K562 (cell line): ENCODE results near the gene UQCRHL. TPM values are rescaled to one million over a fixed set of nuclear protein-coding genes. Genes with fewer than 3 reads are reported as not detected.

Source experiments
- CBFA2T2 ChIP-seq: fragments of 450-650 bp; conservative IDR thresholded peaks from 2 replicates; pipeline ENCODE4 v1.6.1; 2017; ENCODE audit warnings: mild to moderate bottlenecking
- CREB1 ChIP-seq, 2 experiments: sonication (generic) in 1 of 2; formaldehyde crosslinking in 1 of 2; IDR thresholded peaks; 2 replicates each; pipeline versions ENCODE4 v1.6.1 to v1.8.0; 2012 to 2022; ENCODE audit warnings: inconsistent platforms in 1 of 2, mild to moderate bottlenecking in 1 of 2, missing genetic modification reagents in 1 of 2, moderate library complexity in 1 of 2
- ESRRB ChIP-seq: fragments of 250-450 bp; sonication (Bioruptor Pico); IDR thresholded peaks from 2 replicates; pipeline ENCODE4 v1.5.0; 2020; ENCODE audit warnings: mild to moderate bottlenecking, moderate library complexity, borderline replicate concordance
- GATAD2B ChIP-seq: fragments of 450-650 bp; IDR thresholded peaks from 2 replicates; pipeline ENCODE4 v1.6.1; 2017; ENCODE audit warnings: mild to moderate bottlenecking, borderline replicate concordance
- HDAC2 ChIP-seq: fragments of 450-650 bp; IDR thresholded peaks from 2 replicates; pipeline ENCODE4 v1.6.1; 2016; ENCODE audit warnings: mild to moderate bottlenecking
- HDAC6 ChIP-seq: IDR thresholded peaks from 2 replicates; pipeline ENCODE4 v1.6.1; 2012; ENCODE audit warnings: low read depth, mild to moderate bottlenecking, control low read depth, inconsistent platforms, low read length, moderate library complexity
- NFYB ChIP-seq: IDR thresholded peaks from 2 replicates; pipeline ENCODE4 v1.6.1; 2011; ENCODE audit warnings: mild to moderate bottlenecking, moderate library complexity; ENCODE audit not compliant: insufficient read length; ENCODE audit errors: extremely low read depth
- POU5F1 ChIP-seq: fragments of 150-350 bp; IDR thresholded peaks from 2 replicates; pipeline ENCODE4 v1.6.1; 2014; ENCODE audit warnings: borderline replicate concordance, low read length, low read depth, mild to moderate bottlenecking; ENCODE audit not compliant: partially characterized antibody
- RBFOX2 ChIP-seq: fragments of 200-400 bp; formaldehyde crosslinking; IDR thresholded peaks from 2 replicates; pipeline ENCODE4 v1.6.1; 2017; ENCODE audit warnings: low read depth, mild to moderate bottlenecking, low read length, moderate library complexity
- SMC3 ChIP-seq: conservative IDR thresholded peaks from 2 replicates; pipeline ENCODE4 v1.6.1; 2011; ENCODE audit warnings: low read depth, low read length, improper control_type of control experiment; ENCODE audit not compliant: insufficient read depth
- SP1 ChIP-seq: sonication (generic); formaldehyde crosslinking; IDR thresholded peaks from 2 replicates; pipeline ENCODE4 v1.8.1; 2022; ENCODE audit warnings: mild to moderate bottlenecking, missing genetic modification reagents
- TEAD4 ChIP-seq, 2 experiments: sonication (generic) in 1 of 2; formaldehyde crosslinking in 1 of 2; IDR thresholded peaks; 2 replicates each; pipeline versions ENCODE4 v1.6.1 to v1.8.0; 2012 to 2022; ENCODE audit warnings: borderline replicate concordance in 1 of 2, inconsistent platforms in 1 of 2, low read length in 1 of 2, mild to moderate bottlenecking in 1 of 2, missing genetic modification reagents in 1 of 2
- TOE1 ChIP-seq, 2 experiments: fragments of 450-650 bp in 1 of 2; sonication (generic) in 1 of 2; formaldehyde crosslinking in 1 of 2; IDR thresholded peaks; 2 replicates each; pipeline versions ENCODE4 v1.7.1 to v1.8.0; 2016 to 2022; ENCODE audit warnings: borderline replicate concordance in 2 of 2, mild to moderate bottlenecking in 2 of 2, antibody characterized with exemption in 1 of 2, inconsistent platforms in 1 of 2, low read depth in 1 of 2, missing genetic modification reagents in 1 of 2, moderate library complexity in 1 of 2
- ZC3H11A ChIP-seq: IDR thresholded peaks from 2 replicates; pipeline ENCODE4 v1.6.1; 2012; ENCODE audit warnings: low read depth, low read length, improper control_type of control experiment
- ZEB2 ChIP-seq: fragments of 450-650 bp; IDR thresholded peaks from 2 replicates; pipeline ENCODE4 v1.6.1; 2016
- ZNF175 ChIP-seq: fragments of 200-800 bp; sonication (Bioruptor generic); IDR thresholded peaks from 2 replicates; pipeline ENCODE4 v1.6.1; 2016; ENCODE audit warnings: low read depth, mild to moderate bottlenecking, missing genetic modification characterization, missing compliant biosample characterization
- ZNF23 ChIP-seq: fragments of 250-450 bp; sonication (Bioruptor Pico); IDR thresholded peaks from 2 replicates; pipeline ENCODE4 v1.4.0; 2020; ENCODE audit warnings: mild to moderate bottlenecking
- ZNF316 ChIP-seq: fragments of 450-650 bp; IDR thresholded peaks from 2 replicates; pipeline ENCODE4 v1.6.1; 2016
- ZNF583 ChIP-seq: fragments of 250-450 bp; sonication (Bioruptor Pico); IDR thresholded peaks from 2 replicates; pipeline ENCODE4 v1.4.0; 2020
- ZNF584 ChIP-seq: fragments of 200-800 bp; sonication (Bioruptor generic); IDR thresholded peaks from 2 replicates; pipeline ENCODE4 v1.6.1; 2016; ENCODE audit warnings: low read depth, mild to moderate bottlenecking, missing genetic modification characterization, missing compliant biosample characterization
- ZNF668 ChIP-seq: fragments of 250-450 bp; sonication (Bioruptor Pico); IDR thresholded peaks from 2 replicates; pipeline ENCODE4 v1.8.0; 2022; ENCODE audit warnings: mild to moderate bottlenecking, inconsistent platforms
- ZSCAN29 ChIP-seq: fragments of 450-650 bp; IDR thresholded peaks from 2 replicates; pipeline ENCODE4 v1.6.1; 2017
- polyA plus RNA-seq, 8 experiments: library from polyadenylated mRNA; depleted of rRNA in 4 of 8; stranded (reverse) in 5 of 8; unstranded in 3 of 8; fragments of >200 nt; fragmentation: Nextera tagmentation in 2 of 8; fragmentation: Illumina TruSeq in 1 of 8; extraction: Ambion mirVana in 2 of 8; extraction: Trizol in 1 of 8; gene quantifications; 2 replicates each; pipeline versions ENCODE4 v1.2.1 to v1.2.3, GENCODE V29; 2011 to 2014; ENCODE audit warnings: inconsistent platforms in 1 of 8, missing spikeins in 1 of 8
- total RNA-seq, 7 experiments: library from RNA; depleted of rRNA in 6 of 7; stranded (reverse); fragments of >200 nt in 6 of 7; fragmentation: Illumina TruSeq in 2 of 7; extraction: Trizol in 2 of 7; gene quantifications; 2 replicates each; pipeline versions ENCODE4 v1.2.1 to v1.2.3, GENCODE V29; 2011 to 2021; ENCODE audit warnings: low replicate concordance in 1 of 7
- TF ChIP-seq, protein P1 (sequence below): fragments of 450-650 bp; formaldehyde crosslinking; IDR thresholded peaks from 2 replicates; pipeline ENCODE4 v1.4.0; 2020; ENCODE audit warnings: mild to moderate bottlenecking, moderate library complexity
- TF ChIP-seq, protein P2 (sequence below): fragments of 250-450 bp; sonication (Bioruptor Pico); IDR thresholded peaks from 2 replicates; pipeline ENCODE4 v1.4.0; 2020; ENCODE audit warnings: mild to moderate bottlenecking, moderate library complexity, borderline replicate concordance

The UQCRHL gene
- total and polyA plus RNA-seq, 9 of the 15 experiments (the other 6 are each of a cell fraction or from before 2014, with no cell fraction given), result 5.1 to 41.3 (median 21.8) TPM

DNA sequence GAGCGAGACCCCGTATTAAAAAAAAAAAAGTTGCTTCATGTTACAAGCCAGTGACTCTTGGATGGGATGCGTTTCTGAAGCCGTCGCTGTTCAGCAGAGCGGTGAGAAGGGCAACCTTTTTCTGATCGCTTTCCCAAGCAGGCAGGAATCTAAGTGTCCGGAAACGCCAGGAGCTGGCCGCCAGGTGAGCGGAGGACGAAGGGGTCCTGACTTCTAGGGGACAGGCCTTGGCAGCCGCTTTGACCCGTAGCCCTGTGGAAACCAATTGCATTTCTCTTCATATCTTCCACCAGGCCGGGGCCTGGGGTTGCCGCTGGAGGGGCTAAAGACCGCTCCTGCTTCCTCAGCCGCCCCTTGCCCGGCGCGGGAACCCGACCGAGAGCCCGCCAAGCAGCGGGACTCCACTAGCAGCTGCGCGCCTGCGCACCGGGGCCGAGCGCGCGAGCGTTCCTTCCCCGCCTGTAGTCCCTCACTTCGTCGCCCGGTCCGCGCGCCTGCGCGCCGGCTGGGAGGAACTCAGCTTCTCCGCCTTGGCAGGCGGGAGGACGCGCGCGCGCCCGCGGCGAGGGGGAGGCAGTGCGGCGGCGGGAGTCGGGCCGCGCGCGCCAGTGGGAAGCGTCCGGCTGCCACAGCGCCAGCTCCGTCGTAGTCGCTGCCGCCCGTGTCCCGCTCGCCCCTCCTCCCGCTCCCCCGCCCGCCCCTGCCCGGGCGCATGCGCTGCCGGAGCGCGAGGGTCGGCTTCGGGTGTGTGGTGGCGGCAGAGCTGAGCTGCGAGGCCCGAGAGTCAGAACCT lies 39.8 kb upstream of the UQCRHL start, which contains the start of gene SPEN (continued):
- TF ChIP-seq, protein P1, sequence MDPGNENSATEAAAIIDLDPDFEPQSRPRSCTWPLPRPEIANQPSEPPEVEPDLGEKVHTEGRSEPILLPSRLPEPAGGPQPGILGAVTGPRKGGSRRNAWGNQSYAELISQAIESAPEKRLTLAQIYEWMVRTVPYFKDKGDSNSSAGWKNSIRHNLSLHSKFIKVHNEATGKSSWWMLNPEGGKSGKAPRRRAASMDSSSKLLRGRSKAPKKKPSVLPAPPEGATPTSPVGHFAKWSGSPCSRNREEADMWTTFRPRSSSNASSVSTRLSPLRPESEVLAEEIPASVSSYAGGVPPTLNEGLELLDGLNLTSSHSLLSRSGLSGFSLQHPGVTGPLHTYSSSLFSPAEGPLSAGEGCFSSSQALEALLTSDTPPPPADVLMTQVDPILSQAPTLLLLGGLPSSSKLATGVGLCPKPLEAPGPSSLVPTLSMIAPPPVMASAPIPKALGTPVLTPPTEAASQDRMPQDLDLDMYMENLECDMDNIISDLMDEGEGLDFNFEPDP, result peak; percentile 81
- TF ChIP-seq ZNF583 (CRISPR knock-in tag) (peak; percentile 74; the same call in 1 of the 2 replicates), GATAD2B (peak; percentile 64; the same call in 1 of the 2 replicates), TEAD4 (IDR thresholded peaks at IDR 0.05; ENCODE audit: low read length) (peak; percentile 33; the same call in 1 of the 2 replicates), TEAD4 (CRISPR knock-in tag; IDR thresholded peaks at IDR 0.05; ENCODE audit: borderline replicate concordance) (no peak), ZEB2 (peak; percentile 66; the same call in 1 of the 2 replicates), ZNF175 (CRISPR knock-in tag) (peak; percentile 55; the same call in 1 of the 2 replicates), TOE1 (IDR thresholded peaks at IDR 0.05; ENCODE audit: borderline replicate concordance) (0 out of 2 replicates have a peak, but pooled peaks have one; percentile 11), TOE1 (CRISPR knock-in tag; IDR thresholded peaks at IDR 0.05; ENCODE audit: borderline replicate concordance, low read depth) (no peak), ZNF23 (CRISPR knock-in tag) (no peak), SP1 (peak; percentile 77), ZNF668 (CRISPR knock-in tag) (no peak), ZSCAN29 (no peak), SMC3 (0 out of 2 replicates have a peak, but pooled peaks have one; percentile 22), ESRRB (CRISPR knock-in tag) (no peak), CBFA2T2 (no peak), ZC3H11A (no peak), POU5F1 (peak; percentile 48), HDAC6 (no peak), ZNF584 (CRISPR knock-in tag) (0 out of 2 replicates have a peak, but pooled peaks have one; percentile 41), NFYB (no peak), HDAC2 (peak; percentile 76; the same call in 1 of the 2 replicates), ZNF316 (no peak), CREB1 (IDR thresholded peaks at IDR 0.05) (peak; percentile 6; the same call in 1 of the 2 replicates), CREB1 (CRISPR knock-in tag; IDR thresholded peaks at IDR 0.05) (peak; percentile 54; the same call in 1 of the 2 replicates), RBFOX2 (peak; percentile 97)
- TF ChIP-seq, protein P2, sequence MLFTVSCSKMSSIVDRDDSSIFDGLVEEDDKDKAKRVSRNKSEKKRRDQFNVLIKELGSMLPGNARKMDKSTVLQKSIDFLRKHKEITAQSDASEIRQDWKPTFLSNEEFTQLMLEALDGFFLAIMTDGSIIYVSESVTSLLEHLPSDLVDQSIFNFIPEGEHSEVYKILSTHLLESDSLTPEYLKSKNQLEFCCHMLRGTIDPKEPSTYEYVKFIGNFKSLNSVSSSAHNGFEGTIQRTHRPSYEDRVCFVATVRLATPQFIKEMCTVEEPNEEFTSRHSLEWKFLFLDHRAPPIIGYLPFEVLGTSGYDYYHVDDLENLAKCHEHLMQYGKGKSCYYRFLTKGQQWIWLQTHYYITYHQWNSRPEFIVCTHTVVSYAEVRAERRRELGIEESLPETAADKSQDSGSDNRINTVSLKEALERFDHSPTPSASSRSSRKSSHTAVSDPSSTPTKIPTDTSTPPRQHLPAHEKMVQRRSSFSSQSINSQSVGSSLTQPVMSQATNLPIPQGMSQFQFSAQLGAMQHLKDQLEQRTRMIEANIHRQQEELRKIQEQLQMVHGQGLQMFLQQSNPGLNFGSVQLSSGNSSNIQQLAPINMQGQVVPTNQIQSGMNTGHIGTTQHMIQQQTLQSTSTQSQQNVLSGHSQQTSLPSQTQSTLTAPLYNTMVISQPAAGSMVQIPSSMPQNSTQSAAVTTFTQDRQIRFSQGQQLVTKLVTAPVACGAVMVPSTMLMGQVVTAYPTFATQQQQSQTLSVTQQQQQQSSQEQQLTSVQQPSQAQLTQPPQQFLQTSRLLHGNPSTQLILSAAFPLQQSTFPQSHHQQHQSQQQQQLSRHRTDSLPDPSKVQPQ (CRISPR knock-in tag), result no peak
